ENCODE data around the gene MEIS2. TPM values are rescaled to one million over a fixed set of nuclear protein-coding genes. Genes with fewer than 3 reads are reported as not detected.

Gene MEIS2
- total and polyA plus RNA-seq, 2 of the 13 experiments (the other 11 are each of a cell fraction or from before 2014, with no cell fraction given): 10.7 to 12.4 TPM

DNA sequence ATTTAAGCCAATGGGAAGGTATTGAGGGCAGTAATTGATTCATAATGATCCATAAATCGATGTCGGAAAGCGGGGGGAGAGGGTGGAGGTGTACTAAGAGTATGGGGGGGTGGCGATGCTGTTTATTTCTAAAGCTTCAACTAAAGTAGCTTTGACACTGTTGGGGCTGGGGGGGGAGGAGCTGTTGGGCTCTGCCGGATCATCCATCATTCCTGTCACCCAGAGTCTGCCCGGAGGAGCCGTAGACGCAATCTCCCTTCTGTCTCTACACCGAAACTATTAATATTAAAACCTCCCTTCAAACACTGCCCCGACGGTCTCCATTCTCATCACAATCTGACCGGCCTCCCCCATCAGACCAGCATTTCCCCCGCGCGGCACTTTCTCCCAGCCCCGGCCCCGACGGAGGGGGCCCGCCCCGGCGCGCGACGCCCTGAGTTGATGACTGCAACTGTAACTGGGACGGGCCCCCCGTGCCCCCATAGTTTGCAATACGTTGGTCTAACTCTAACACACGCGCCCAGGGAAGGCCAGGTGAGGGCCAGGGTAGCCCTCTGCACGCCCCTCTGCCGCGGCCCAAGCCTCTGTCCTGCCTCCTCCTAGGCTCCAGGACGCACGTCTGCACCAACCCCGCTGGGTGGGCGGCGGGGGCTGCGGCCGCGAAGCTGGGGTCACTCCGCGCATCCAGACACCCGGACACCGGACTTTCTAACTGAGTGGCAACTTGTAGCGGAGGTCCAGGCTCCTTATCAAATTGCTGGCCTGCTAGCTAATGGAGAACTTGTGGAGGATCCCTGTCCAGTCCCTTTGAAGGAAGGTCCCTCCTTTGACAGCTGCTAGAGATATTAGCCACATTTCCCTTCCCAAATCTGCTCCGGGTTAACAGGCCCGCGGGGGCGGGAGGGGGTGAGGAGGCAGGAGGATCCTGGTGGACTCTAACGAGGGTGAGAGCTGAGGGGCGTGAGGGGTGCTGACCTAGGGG, 212.0 kb downstream of the MEIS2 start (continued):
- TF ChIP-seq, protein P1, sequence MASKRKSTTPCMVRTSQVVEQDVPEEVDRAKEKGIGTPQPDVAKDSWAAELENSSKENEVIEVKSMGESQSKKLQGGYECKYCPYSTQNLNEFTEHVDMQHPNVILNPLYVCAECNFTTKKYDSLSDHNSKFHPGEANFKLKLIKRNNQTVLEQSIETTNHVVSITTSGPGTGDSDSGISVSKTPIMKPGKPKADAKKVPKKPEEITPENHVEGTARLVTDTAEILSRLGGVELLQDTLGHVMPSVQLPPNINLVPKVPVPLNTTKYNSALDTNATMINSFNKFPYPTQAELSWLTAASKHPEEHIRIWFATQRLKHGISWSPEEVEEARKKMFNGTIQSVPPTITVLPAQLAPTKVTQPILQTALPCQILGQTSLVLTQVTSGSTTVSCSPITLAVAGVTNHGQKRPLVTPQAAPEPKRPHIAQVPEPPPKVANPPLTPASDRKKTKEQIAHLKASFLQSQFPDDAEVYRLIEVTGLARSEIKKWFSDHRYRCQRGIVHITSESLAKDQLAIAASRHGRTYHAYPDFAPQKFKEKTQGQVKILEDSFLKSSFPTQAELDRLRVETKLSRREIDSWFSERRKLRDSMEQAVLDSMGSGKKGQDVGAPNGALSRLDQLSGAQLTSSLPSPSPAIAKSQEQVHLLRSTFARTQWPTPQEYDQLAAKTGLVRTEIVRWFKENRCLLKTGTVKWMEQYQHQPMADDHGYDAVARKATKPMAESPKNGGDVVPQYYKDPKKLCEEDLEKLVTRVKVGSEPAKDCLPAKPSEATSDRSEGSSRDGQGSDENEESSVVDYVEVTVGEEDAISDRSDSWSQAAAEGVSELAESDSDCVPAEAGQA (IDR thresholded peaks at IDR 0.05; ENCODE audit: low read depth): no peak
- TF ChIP-seq, protein P1 (CRISPR knock-in tag; IDR thresholded peaks at IDR 0.05; ENCODE audit: borderline replicate concordance): no peak
- TF ChIP-seq MEIS2 (CRISPR knock-in tag; IDR thresholded peaks at IDR 0.05) (peak; percentile 67; the same call in 1 of the 2 replicates), RBAK (CRISPR knock-in tag; IDR thresholded peaks at IDR 0.05) (no peak), ZNF530 (CRISPR knock-in tag; IDR thresholded peaks at IDR 0.05; ENCODE audit: low read depth) (no peak), THYN1 (CRISPR knock-in tag; IDR thresholded peaks at IDR 0.05; ENCODE audit: borderline replicate concordance, low read depth) (no peak), HOXA5 (CRISPR knock-in tag; IDR thresholded peaks at IDR 0.05) (peak; percentile 86)
- TF ChIP-seq, protein P2, sequence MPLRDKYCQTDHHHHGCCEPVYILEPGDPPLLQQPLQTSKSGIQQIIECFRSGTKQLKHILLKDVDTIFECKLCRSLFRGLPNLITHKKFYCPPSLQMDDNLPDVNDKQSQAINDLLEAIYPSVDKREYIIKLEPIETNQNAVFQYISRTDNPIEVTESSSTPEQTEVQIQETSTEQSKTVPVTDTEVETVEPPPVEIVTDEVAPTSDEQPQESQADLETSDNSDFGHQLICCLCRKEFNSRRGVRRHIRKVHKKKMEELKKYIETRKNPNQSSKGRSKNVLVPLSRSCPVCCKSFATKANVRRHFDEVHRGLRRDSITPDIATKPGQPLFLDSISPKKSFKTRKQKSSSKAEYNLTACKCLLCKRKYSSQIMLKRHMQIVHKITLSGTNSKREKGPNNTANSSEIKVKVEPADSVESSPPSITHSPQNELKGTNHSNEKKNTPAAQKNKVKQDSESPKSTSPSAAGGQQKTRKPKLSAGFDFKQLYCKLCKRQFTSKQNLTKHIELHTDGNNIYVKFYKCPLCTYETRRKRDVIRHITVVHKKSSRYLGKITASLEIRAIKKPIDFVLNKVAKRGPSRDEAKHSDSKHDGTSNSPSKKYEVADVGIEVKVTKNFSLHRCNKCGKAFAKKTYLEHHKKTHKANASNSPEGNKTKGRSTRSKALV (CRISPR knock-in tag; IDR thresholded peaks at IDR 0.05): no peak

Measured in HepG2 (cell line).